NB4 (cell line): ENCODE measurements around the gene IL1RL2.

ENCODE experiments used
- CTCF ChIP-seq: IDR thresholded peaks from one replicate; pipeline ENCODE4 v1.5.1; 2012; ENCODE audit warnings: low read depth, low read length
- MAX ChIP-seq: IDR thresholded peaks from 2 replicates; pipeline ENCODE4 v1.6.1; 2011; ENCODE audit warnings: low read depth, low read length
- POLR2A ChIP-seq: IDR thresholded peaks from 2 replicates; pipeline ENCODE4 v1.6.1; 2011; ENCODE audit warnings: mild to moderate bottlenecking; ENCODE audit not compliant: insufficient read length; ENCODE audit errors: extremely low read depth

- no peak for TF ChIP-seq CTCF
- no peak for TF ChIP-seq MAX
- no peak for TF ChIP-seq POLR2A
Observed at GRCh38 chr2:102237176-102237575, 50.4 kb downstream of the IL1RL2 start.
